GM20431 (cell line): ENCODE results near the gene STARD10.

Experiments used
- in situ Hi-C: fragments of 300-500 bp; cut with MseI, MboI; formaldehyde crosslinking; loops from one replicate; pipeline ENCODE4 v1.15.0; 2020; ENCODE audit warnings: low sequenced_read_pairs; ENCODE audit not compliant: unreplicated experiment

Gene STARD10

DNA sequence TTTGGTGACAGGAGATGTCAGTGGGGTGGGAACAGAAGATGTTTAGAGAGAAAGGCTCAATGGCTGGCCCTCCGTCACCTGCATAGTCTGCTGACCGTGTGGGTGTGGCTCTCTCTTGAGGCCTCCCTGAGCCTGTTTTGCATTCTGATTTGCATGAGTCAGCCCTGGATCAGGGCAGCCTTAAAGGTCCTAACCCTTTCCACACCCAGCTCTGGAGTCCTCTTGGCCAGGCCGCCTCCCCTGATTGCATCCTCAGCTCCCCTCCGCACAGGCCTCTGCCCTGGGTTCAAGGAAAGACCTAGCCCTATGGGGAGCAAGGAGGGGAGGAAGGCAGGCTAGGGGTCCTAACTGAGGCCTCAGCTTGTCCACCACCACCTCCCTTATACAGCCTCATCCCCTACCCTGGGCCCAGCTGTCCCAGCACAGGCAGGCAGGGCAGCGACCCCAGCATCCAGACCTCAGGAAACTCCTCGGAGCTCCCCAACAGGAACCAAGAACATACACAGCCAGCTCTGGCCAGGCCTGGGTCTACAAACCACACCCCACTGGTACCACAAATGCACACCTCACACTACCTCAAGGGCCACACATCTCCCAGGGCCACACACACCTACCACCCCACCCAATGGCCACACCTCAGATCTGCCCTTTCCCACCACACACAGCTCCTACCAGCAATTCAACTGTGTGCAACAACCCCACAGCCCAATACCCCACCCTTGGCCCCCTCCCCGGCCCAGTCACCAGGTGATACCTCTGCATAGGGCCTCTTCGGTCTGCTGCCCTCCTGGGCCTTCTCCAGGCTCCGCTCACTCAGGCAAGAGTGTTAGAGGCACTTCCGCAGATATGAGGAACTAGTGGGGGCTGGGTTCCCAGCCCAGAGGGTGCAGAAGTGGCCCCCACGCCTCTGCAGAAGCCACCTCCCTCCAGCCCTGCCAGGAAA, 55.4 kb downstream of the STARD10 start:
- in situ Hi-C loops: no loop called here

DNA sequence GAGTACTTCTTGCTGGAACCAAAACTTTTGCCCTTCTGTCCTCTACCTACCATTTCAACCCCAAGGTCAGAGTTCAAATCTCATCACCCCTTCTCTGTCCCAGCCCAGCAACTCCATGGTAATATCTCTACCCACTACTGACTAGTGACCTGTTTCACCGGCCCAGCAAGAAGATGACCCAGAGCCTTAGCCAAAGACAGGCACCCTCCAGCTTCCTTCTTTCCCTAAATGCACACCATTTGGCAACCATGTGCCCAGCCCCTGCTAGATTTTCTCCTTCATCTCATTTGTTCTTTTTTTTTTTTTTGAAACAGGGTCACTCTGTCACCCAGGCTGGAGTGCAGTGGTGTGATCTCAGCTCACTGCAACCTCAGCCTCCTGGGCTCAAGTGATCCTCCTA, 56.5 kb downstream of the STARD10 start:
- in situ Hi-C loops: no loop called here

GRCh38 chr11:72736452-72737069, 57.3 kb downstream of the STARD10 start:
- in situ Hi-C loops: no loop called here

DNA sequence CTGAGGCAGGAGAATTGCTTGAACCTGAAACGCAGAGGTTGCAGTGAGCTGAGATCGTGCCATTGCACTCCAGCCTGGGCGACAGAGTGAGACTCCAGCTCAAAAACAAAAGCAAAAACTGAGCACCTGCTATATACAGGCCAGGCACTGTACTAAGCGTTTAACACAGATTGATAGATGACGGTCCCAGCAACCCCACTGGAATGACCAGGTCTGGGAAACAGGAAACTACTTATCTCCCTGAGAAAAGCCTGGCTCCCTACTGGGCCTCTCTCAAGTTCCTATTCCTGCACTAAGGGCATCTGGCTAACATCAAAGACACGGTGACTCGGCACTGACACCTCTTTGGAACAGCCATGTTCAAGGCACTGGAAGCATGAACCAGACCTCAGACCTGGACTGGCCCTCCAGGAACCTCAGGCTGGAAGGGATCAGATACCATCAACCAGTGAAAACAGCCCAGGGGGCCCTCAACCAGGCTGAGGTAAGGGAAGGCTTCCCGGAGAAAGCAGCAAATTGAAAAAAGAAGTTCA, 58.3 kb downstream of the STARD10 start:
- in situ Hi-C loops: no loop called here

DNA sequence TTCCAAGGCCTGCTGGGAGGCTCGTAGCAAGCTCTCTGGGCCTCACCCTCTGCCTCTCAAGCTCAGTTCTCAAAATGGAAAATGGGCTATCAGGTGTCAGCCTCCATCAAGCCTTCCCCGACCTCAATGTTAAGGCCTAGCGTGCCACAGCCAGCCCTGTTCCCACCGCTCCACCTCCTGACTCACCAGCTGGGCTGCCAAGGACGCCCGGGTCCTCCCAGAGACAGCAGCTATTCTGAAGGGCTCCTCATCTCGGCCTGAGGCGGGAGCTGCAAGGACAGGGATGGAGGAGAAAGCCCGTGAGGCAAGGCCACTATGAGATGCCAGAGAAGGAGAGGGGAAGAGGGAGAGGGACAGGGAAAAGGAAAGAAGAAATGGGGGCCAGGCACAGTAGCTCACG, 61.5 kb downstream of the STARD10 start:
- in situ Hi-C loops: no loop called here

- in situ Hi-C loops: no loop called here
Measured at GRCh38 chr11:72730737-72731136, 63.1 kb downstream of the STARD10 start.

DNA sequence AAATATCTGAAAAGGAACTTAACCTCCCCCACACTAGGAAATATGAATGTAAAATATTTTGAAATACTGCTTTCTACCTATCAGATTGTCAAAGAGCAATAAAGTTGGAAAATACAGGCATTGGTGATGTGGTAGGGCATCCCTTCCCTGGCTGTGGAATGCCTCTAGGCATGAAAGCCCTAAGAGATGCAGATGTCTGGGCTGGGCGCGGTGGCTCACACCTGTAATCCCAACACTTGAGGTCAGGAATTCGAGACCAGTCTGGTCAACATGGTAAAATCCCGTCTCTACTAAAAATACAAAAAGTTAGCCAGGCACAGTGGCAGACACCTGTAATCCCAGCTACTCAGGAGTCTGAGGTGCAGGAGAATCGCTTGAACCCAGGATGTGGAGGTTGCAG, 63.6 kb downstream of the STARD10 start:
- in situ Hi-C loops: no loop called here

GRCh38 chr11:72727521-72727920, 66.3 kb downstream of the STARD10 start:
- in situ Hi-C loops: loop anchor here (10.0 kb wide), 1 partner anchor 57 kb away; no protein-coding TSS in a partner anchor

DNA sequence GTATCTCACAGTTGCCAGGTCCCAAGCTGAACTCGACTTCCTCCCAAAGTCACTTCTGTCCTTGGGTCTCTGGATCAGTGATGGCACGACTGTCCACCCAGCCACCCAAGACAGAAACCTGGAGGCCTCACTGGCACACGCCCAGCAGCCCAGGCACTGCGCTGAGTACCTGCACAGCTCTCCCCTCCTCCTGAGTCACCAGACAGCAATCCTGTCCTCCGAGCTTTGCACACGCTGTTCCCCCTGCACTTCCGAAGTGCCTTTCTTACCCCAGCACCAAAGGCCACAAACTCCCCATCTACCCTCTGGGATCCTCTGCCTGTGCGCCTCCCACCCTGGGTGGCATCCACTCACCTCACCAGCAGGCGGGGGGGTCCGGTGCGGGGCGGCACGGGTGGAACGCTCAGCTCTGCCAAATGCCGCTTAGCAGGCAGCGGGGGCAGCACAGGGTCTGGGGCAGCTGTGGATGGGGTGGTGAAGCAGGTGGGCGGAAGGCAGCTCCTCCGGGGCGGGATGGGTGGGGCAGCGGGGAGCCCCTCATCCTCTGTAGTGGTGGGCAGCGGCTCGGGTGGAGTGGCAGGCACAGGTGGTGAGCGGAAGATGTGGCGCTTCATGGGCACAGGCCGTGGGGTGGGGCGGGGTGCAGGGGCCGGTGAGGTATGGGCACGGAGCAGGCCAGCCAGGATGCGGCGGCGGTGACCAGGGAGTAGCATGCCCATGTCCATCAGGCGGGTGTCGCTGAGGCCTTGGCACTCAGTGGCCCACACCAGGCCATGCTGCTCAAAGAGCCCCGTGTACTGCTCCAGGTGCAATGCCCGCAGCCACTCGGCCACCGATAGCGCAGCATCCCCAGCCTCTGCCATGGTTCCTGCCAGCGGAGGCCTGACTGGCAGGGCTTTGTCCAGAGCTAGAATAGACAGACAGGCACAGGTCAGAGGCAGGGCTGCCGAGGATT, 67.3 kb downstream of the STARD10 start:
- in situ Hi-C loops: loop anchor here (10.0 kb wide), 1 partner anchor 58 kb away; no protein-coding TSS in a partner anchor

DNA sequence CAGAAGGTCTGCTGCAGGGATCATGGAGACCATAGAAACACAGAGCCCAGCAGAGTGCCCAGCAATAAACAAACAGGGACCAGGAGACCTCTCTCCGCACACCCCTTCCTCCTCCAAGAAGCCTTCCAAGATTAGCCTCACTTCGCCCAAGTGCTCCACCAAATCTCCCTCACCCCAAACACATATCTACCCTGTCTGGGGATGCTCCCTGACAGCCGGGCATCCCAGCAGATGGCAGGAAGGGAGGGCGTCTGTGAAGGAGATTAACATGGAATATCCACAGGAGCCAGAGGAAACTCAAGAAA, 68.2 kb downstream of the STARD10 start:
- in situ Hi-C loops: loop anchor here (10.0 kb wide), 1 partner anchor 59 kb away; no protein-coding TSS in a partner anchor

DNA sequence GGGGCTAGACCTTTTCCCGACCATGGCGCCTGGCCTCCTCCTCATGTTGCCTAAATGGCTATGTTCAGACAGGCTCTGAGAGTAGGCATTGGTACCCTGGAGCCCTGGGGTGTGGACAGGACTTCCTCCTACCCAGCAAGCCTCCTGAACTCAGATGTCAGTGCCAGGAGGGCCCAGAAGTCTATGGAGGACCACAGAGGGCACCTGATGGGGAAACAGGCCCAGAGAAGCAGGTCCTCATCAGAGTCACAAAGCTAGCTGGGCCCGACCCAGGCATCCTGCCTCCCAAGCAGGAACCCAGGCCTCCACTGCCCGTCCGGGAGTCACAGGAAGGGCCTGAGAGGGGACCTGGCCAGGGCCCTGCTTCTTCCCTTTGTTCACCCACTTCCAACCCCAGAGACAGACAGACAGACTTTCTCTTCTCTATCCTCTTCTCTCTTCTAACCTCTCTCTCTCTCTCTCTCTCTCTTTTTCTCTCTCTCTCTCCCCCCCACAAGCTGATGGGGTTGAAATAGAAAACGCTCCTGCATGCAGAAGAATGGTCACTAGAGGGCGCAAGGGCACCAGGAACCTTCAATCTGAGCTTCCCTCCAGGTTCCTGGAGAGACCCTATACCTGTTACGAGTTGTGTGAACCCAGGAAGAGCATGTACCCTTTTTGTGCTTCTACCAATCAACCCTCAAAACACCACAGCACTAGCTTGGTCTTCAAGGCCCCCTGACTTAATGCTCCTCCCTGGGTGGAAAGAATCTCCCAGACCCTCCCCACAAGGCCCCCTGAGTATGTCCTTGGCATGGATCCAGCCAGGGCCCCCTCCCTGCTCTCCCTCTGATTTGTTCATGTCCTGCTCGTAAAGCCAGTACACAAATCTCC, 68.8 kb downstream of the STARD10 start:
- in situ Hi-C loops: loop anchor here (10.0 kb wide), 1 partner anchor 60 kb away; no protein-coding TSS in a partner anchor

- in situ Hi-C loops: loop anchor here (10.0 kb wide), 1 partner anchor 61 kb away; no protein-coding TSS in a partner anchor
Measured at GRCh38 chr11:72724021-72724551, 69.8 kb downstream of the STARD10 start.

- in situ Hi-C loops: loop anchor here (10.0 kb wide), 1 partner anchor 61 kb away; no protein-coding TSS in a partner anchor
Measured at GRCh38 chr11:72723508-72723907, 70.3 kb downstream of the STARD10 start.

DNA sequence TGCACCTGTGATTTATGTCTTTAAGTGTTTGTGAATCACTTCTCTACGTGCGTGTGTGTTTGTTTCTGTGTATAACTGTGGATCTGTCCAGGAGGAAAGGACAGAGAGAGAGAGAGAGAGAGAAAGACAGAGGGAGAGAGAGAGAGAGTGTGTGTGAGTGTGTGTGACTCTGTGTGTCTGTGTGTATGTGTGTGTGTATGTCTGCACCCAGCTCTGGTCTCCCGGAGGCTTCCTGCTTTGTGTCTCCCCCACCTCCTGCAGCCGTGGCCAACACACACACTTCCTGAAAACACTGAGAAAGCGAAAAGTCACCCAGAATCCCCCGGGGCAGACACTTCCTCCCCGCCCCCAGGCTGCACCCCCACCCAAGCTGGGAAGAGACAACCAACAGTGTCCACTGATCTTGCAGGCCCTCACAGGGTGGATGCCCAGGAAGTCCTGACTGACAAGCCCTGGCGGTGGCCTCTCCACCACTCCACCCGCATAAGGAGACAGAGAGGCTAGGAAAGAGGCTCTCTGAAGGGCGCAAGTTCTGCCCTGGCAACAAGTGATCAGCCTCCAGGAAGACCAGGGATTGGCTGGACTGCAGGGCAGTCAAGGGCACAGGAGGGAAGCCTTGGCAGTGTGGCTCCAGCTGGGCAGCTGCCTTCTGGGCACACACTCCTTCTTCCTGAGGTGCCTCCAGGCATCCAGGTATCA, 71.6 kb downstream of the STARD10 start:
- in situ Hi-C loops: loop anchor here (10.0 kb wide), 1 partner anchor 63 kb away; no protein-coding TSS in a partner anchor

- in situ Hi-C loops: loop anchor here (10.0 kb wide), 1 partner anchor 63 kb away; no protein-coding TSS in a partner anchor
Measured at GRCh38 chr11:72721689-72722049, 72.2 kb downstream of the STARD10 start.

GRCh38 chr11:72721276-72721675, 72.6 kb downstream of the STARD10 start:
- in situ Hi-C loops: loop anchor here (10.0 kb wide), 1 partner anchor 64 kb away; no protein-coding TSS in a partner anchor

DNA sequence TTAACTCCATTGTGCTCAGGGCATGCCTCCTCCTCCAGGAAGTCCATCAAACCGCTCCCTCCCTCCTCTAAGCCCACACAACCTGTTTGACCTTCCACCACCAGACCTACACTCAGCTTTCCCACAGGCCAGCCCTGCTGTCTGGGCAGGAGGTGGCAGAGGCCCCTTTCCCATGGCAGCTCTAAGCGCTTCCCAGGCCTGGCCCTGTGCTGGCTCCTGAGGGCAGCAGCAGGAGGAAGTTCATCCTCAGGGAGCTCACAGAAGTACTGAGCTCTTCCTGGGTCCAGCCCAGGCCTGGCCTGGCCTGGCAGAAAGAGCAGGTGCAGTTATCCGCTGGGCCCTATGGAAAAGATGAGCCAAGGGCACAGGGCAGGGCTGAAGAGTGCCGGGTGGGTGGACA, 73.1 kb downstream of the STARD10 start:
- in situ Hi-C loops: loop anchor here (10.0 kb wide), 1 partner anchor 64 kb away; no protein-coding TSS in a partner anchor

GRCh38 chr11:72720047-72720446, 73.8 kb downstream of the STARD10 start:
- in situ Hi-C loops: loop anchor here (10.0 kb wide), 1 partner anchor 65 kb away; no protein-coding TSS in a partner anchor
